ENCODE measurements around the gene ATP5PF.
"Not testable (repeated sequence)": the region's sequence is repeated elsewhere in the genome, so short reads cannot be mapped to it uniquely, and the experiment has no call there.

Gene ATP5PF

DNA sequence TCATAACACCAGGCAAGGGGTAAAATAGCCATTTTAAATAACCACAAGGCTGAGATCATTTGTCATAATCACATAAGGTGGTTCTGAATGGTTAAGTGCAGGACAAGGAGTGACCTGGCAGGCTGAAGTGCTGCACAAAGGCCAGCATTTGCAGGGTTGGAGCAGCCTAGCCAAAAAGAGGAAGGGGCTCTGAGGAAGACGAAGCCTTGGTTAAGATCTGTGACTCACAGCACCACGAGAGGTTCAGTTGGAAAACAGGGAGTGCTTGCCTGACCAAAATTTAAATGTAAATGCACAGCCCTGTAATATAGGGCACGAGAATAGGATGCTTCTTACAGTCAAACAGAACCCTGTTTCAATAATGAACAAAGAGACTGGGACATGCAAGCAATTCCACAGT, 12.1 kb downstream of the ATP5PF start:
- no peak for DNase-seq (ENCODE audit: low spot score)

DNA sequence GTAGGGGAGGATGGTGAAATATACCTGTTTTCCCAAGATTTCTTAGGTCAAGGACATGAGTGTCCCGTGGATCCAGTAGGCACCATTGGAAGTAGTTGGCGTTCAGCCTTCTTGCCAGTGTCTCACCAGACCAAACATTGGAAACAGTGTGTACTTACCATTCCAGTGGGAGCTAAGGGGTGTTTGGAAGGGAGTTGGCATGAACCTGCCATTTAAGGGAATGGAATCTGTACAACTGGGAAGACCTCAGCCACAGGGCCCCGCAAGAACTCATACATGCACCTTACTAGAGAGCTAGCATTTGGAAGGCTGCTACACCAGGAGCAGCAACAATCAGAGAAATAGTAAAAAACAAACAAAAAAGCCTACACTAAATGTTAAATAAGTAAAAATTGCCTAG, 12.7 kb downstream of the ATP5PF start:
- DNase-seq (ENCODE audit: low spot score), result no peak

DNA sequence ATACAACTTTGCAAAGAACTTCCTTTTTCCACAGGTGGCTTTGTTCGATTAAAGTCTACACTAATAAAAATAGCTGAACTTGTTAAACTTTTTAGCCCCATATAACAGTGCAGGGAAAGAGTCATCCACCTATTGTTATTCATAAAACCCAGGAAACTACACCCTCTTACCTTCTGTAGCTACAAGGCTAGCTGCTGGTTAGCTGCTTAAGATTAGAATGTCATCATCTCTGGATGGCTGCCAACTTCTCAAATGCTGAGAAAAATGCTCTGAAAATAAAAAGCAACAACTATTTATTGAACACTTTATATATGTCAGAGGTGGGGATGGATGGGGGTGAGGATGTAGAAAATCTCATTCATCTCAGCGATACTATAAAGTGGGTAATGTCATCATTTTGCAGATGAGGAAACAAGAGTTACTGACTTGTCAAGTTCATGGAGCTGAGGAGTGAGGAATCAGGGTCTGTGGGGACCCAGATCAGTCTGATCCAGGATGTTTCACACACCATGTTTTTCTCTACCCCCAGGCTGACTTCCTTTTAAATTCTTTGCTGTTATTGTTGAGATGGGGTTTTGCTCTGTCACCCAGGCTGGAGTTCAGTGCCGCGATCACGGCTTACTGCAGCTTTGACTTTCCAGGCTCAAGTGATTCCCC, 17.1 kb downstream of the ATP5PF start:
- peak; percentile 22 for DNase-seq (ENCODE audit: low spot score)

DNA sequence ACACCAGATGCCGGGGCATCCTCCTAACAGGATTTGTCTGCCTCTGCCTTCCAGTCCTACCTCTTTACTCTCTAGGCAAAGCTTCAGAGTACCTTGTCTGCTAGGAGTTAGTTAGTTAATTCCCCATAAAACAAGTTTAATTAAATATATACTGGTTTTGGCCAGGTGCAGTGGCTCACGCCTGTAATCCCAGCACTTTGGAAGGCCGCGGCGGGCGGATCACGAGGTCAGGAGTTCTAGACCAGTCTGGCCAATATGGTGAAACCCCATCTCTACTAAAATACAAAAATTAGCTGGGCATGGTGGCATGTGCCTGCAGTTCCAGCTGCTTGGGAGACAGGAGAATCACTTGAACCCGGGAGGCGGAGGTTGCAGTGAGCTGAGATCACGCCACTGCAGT, 20.6 kb downstream of the ATP5PF start:
- DNase-seq (ENCODE audit: low spot score), result not testable (repeated sequence)

DNA sequence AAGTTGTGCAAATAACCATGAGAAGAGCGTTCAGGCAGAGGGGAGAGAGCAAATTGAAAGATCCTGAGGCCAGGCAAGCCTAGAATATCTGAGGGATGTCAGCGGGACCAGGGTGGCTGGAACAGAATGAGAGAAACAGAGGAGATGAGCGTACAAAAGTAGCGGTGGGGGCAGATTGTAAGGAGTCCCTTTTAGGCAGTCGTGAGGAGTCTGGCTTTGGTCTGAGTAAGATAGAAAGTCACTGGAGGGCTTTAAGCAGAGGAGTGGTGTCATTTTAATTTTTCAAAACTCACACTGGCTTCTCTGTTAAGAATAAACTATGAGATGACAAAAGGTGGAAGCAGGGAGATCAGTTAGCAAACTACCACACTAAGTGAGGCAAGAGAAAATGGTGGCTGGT, 24.2 kb downstream of the ATP5PF start:
- no peak for DNase-seq (ENCODE audit: low spot score)

GRCh38 chr21:25709684-25710265, 24.9 kb downstream of the ATP5PF start:
- DNase-seq (ENCODE audit: low spot score), result no peak

GRCh38 chr21:25708467-25709065, 26.1 kb downstream of the ATP5PF start:
- DNase-seq (ENCODE audit: low spot score), result peak; percentile 70

GRCh38 chr21:25701529-25701928, 33.2 kb downstream of the ATP5PF start:
- DNase-seq (ENCODE audit: low spot score), result no peak

GRCh38 chr21:25700741-25701140, 34.0 kb downstream of the ATP5PF start:
- DNase-seq (ENCODE audit: low spot score), result no peak

DNA sequence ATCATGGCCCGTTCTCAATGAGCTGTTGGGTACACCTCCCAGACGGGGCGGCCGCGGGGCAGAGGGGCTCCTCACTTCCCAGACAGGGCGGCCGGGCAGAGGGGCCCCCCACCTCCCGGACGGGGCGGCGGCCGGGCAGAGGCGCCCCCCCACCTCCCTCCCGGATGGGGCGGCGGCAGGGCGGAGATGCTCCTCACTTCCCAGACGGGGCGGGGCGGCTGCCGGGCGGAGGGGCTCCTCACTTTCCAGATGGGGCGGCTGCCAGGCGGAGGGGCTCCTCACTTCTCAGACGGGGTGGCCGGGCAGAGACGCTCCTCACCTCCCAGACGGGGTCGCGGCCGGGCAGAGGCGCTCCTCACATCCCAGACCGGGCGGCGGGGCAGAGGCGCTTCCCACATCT, 39.2 kb downstream of the ATP5PF start:
- DNase-seq (ENCODE audit: low spot score), result not testable (repeated sequence)

DNA sequence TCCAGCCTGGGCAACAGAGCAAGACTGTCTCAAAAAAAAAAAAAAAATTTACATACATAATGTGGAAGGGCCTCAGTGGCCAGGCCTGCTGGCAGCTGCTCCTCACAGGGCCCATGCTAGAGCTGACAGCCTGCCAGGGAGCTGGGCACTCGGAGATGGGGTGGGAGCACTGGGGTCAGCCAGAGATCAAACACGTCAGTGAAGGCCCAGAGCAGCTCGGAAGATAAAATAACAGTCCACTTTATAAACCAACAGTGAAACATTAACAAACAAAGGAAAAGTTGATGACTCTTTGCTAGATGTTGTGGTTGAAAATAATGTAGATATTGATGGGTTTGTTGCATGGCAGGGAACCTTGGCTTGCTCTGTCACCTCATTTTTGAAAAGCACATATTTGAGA, 42.7 kb downstream of the ATP5PF start:
- no peak for DNase-seq (ENCODE audit: low spot score)

GRCh38 chr21:25689226-25689625, 45.5 kb downstream of the ATP5PF start:
- no peak for DNase-seq (ENCODE audit: low spot score)

GRCh38 chr21:25688275-25689155, 46.2 kb downstream of the ATP5PF start:
- DNase-seq (ENCODE audit: low spot score), result no peak

DNA sequence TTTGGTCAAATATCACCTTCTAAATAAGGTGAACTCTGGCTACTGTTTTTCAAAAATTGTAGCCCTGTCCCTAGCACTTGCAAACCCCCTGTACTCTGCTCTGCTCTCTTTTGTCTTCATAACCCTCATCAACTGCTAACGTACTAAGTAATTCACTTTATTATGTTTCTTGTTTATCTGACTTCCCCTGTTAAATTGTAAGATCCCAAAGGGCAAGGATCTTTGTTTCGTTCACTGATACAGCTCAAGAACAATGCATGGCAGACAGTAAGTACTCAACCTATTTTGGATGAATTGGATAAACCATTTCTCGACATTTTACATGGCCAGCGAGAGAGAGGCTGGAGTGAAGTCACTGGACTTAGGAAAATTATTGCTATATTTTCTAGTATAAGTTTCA, 46.9 kb downstream of the ATP5PF start:
- no peak for DNase-seq (ENCODE audit: low spot score)

- no peak for DNase-seq (ENCODE audit: low spot score)
Observed at GRCh38 chr21:25682382-25682781, 52.3 kb downstream of the ATP5PF start.

GRCh38 chr21:25676451-25676850, 58.3 kb downstream of the ATP5PF start:
- no peak for DNase-seq (ENCODE audit: low spot score)
